ENCODE measurements around the gene OR51L1. TPM values are rescaled to one million over a fixed set of nuclear protein-coding genes. Genes with fewer than 3 reads are reported as not detected.

Gene OR51L1
- total and polyA plus RNA-seq, 2 experiments from 2014 or later, result not detected

- Histone ChIP-seq H4K20me1 (replicated peaks; ENCODE audit: insufficient read depth) (no peaks in the 10 kb centered on the region), H3K36me3 (ENCODE audit: insufficient read depth) (no peaks in the 10 kb centered on the region), H3K9me2 (ENCODE audit: insufficient read depth) (no peaks in the 10 kb centered on the region), H3K4me2 (no peak overlapping the region), H3K4me3 (no peak overlapping the region), H3K4me1 (ENCODE audit: insufficient read depth) (no peaks in the 10 kb centered on the region), H3K79me2 (replicated peaks; ENCODE audit: insufficient read depth) (no peaks in the 10 kb centered on the region), H2AFZ (no peak overlapping the region), H3F3A (replicated peaks; ENCODE audit: low read depth) (no peaks in the 10 kb centered on the region), H3K27ac (ENCODE audit: low read depth) (no peak overlapping the region), H3K27me3 (ENCODE audit: insufficient read depth) (no peaks in the 10 kb centered on the region)
- H3K4me3 Mint-ChIP-seq, result no peak overlapping the region
- no peak for TF ChIP-seq ZNF331 (CRISPR knock-in tag; IDR thresholded peaks at IDR 0.05; ENCODE audit: low read depth)
- TF ChIP-seq EZH2 (IDR thresholded peaks at IDR 0.05; ENCODE audit: low read depth, unreplicated experiment), result no peak
- no peak for TF ChIP-seq JUNB (IDR thresholded peaks at IDR 0.05; ENCODE audit: unreplicated experiment)
- TF ChIP-seq NANOG (IDR thresholded peaks at IDR 0.05; ENCODE audit: borderline replicate concordance), result no peak
- TF ChIP-seq STAT1 (IDR thresholded peaks at IDR 0.05; ENCODE audit: unreplicated experiment), result no peak
- no peak for TF ChIP-seq POLR2AphosphoS5 (IDR thresholded peaks at IDR 0.05; ENCODE audit: low read depth)
- TF ChIP-seq CREB1 (CRISPR knock-in tag; IDR thresholded peaks at IDR 0.05; ENCODE audit: low read depth), result no peak
- no peak for TF ChIP-seq ZNF462 (CRISPR knock-in tag; IDR thresholded peaks at IDR 0.05)
- TF ChIP-seq, protein P1, sequence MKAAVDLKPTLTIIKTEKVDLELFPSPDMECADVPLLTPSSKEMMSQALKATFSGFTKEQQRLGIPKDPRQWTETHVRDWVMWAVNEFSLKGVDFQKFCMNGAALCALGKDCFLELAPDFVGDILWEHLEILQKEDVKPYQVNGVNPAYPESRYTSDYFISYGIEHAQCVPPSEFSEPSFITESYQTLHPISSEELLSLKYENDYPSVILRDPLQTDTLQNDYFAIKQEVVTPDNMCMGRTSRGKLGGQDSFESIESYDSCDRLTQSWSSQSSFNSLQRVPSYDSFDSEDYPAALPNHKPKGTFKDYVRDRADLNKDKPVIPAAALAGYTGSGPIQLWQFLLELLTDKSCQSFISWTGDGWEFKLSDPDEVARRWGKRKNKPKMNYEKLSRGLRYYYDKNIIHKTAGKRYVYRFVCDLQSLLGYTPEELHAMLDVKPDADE (IDR thresholded peaks at IDR 0.05), result no peak
- no peak for TF ChIP-seq EZH2phosphoT487 (IDR thresholded peaks at IDR 0.05; ENCODE audit: unreplicated experiment)
- no peak for TF ChIP-seq REST (IDR thresholded peaks at IDR 0.05; ENCODE audit: unreplicated experiment)
- no peak for TF ChIP-seq ZNF114 (CRISPR knock-in tag; IDR thresholded peaks at IDR 0.05)
- TF ChIP-seq, protein P2, sequence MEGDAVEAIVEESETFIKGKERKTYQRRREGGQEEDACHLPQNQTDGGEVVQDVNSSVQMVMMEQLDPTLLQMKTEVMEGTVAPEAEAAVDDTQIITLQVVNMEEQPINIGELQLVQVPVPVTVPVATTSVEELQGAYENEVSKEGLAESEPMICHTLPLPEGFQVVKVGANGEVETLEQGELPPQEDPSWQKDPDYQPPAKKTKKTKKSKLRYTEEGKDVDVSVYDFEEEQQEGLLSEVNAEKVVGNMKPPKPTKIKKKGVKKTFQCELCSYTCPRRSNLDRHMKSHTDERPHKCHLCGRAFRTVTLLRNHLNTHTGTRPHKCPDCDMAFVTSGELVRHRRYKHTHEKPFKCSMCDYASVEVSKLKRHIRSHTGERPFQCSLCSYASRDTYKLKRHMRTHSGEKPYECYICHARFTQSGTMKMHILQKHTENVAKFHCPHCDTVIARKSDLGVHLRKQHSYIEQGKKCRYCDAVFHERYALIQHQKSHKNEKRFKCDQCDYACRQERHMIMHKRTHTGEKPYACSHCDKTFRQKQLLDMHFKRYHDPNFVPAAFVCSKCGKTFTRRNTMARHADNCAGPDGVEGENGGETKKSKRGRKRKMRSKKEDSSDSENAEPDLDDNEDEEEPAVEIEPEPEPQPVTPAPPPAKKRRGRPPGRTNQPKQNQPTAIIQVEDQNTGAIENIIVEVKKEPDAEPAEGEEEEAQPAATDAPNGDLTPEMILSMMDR (conservative IDR thresholded peaks at IDR 0.05; ENCODE audit: low read depth in 2 of 2), result no peak
- no peak; the same call in 2 of the 3 replicates for ATAC-seq
- peaks cover 4% of the 10 kb centered on the region for H3K27me3 Mint-ChIP-seq (ENCODE audit: insufficient read depth, low read depth, poor library complexity)
- no peaks in the 10 kb centered on the region for H3K36me3 Mint-ChIP-seq (ENCODE audit: low read depth)
- DNase-seq (ENCODE audit: low spot score), result no peak
- no peaks in the 10 kb centered on the region for H3K4me1 Mint-ChIP-seq
- H3K9me3 Mint-ChIP-seq, result no peaks in the 10 kb centered on the region
- no peak overlapping the region for H3K27ac Mint-ChIP-seq
These were observed 10.8 kb upstream of the OR51L1 start for GRCh38 chr11:4983841-4984240.

All from GM23338 (cell line).